Loucy (cell line): ENCODE results near the gene DPAGT1.

Source experiments
- CTCF ChIP-seq: fragments of 200-600 bp; sonication (generic); conservative IDR thresholded peaks from 2 replicates; pipeline ENCODE4 v1.5.1; 2014; ENCODE audit warnings: mild to moderate bottlenecking, antibody characterized with exemption, low read length
- EZH2phosphoT487 ChIP-seq: fragments of 200-600 bp; IDR thresholded peaks from 2 replicates; pipeline ENCODE4 v1.6.1; 2018; ENCODE audit warnings: antibody characterized with exemption, mild to moderate bottlenecking, moderate library complexity, borderline replicate concordance

GRCh38 chr11:119091966-119092879, 9.4 kb downstream of the DPAGT1 start:
- no peak for TF ChIP-seq EZH2phosphoT487
- TF ChIP-seq CTCF, result no peak
